Measurements from ENCODE around the gene ITGB1BP1.
"Not testable (repeated sequence)": the region's sequence is repeated elsewhere in the genome, so short reads cannot be mapped to it uniquely, and the experiment has no call there.

ITGB1BP1 gene

GRCh38 chr2:9398881-9399780 is 24.2 kb downstream of the ITGB1BP1 start:
- no peak overlapping the region for H3K27ac Mint-ChIP-seq
- H3K4me1 Mint-ChIP-seq (ENCODE audit: low read depth), result peaks cover 1% of the 10 kb centered on the region
- no peak for DNase-seq
- peaks cover 3% of the 10 kb centered on the region for H3K36me3 Mint-ChIP-seq (ENCODE audit: low read depth)
- H3K4me3 Mint-ChIP-seq, result no peak overlapping the region
- H3K9me3 Mint-ChIP-seq, result no peaks in the 10 kb centered on the region
- H3K27me3 Mint-ChIP-seq, result peaks cover 3% of the 10 kb centered on the region

- not testable (repeated sequence) for H3K9me3 Mint-ChIP-seq; H3K4me3 Mint-ChIP-seq; H3K27ac Mint-ChIP-seq; DNase-seq; H3K4me1 Mint-ChIP-seq (ENCODE audit: low read depth); H3K27me3 Mint-ChIP-seq; H3K36me3 Mint-ChIP-seq (ENCODE audit: low read depth)
These were observed 25.1 kb downstream of the ITGB1BP1 start for GRCh38 chr2:9398251-9398650.

GRCh38 chr2:9397201-9397600 is 26.1 kb downstream of the ITGB1BP1 start:
- Mint-ChIP-seq H3K36me3 (ENCODE audit: low read depth) (no peaks in the 10 kb centered on the region), H3K27me3 (peaks cover 3% of the 10 kb centered on the region), H3K4me3 (no peak overlapping the region), H3K9me3 (no peaks in the 10 kb centered on the region), H3K27ac (no peak overlapping the region), H3K4me1 (ENCODE audit: low read depth) (peaks cover 1% of the 10 kb centered on the region)
- no peak for DNase-seq

GRCh38 chr2:9394816-9395215 is 28.5 kb downstream of the ITGB1BP1 start:
- Mint-ChIP-seq H3K36me3 (ENCODE audit: low read depth) (no peaks in the 10 kb centered on the region), H3K4me3 (no peak overlapping the region), H3K4me1 (ENCODE audit: low read depth) (no peaks in the 10 kb centered on the region), H3K27me3 (no peaks in the 10 kb centered on the region), H3K27ac (no peak overlapping the region), H3K9me3 (no peaks in the 10 kb centered on the region)
- no peak for DNase-seq

- no peaks in the 10 kb centered on the region for H3K27me3 Mint-ChIP-seq
- no peak overlapping the region for H3K4me3 Mint-ChIP-seq
- no peaks in the 10 kb centered on the region for H3K4me1 Mint-ChIP-seq (ENCODE audit: low read depth)
- H3K27ac Mint-ChIP-seq, result no peak overlapping the region
- H3K9me3 Mint-ChIP-seq, result no peaks in the 10 kb centered on the region
- DNase-seq, result no peak
- no peaks in the 10 kb centered on the region for H3K36me3 Mint-ChIP-seq (ENCODE audit: low read depth)
These were observed 30.2 kb downstream of the ITGB1BP1 start for GRCh38 chr2:9392898-9393765.

GRCh38 chr2:9391961-9392720 is 31.2 kb downstream of the ITGB1BP1 start:
- Mint-ChIP-seq H3K4me1 (ENCODE audit: low read depth) (peaks cover 1% of the 10 kb centered on the region), H3K9me3 (no peaks in the 10 kb centered on the region), H3K4me3 (no peak overlapping the region), H3K36me3 (ENCODE audit: low read depth) (no peaks in the 10 kb centered on the region), H3K27me3 (no peaks in the 10 kb centered on the region), H3K27ac (no peak overlapping the region)
- DNase-seq, result no peak

- Mint-ChIP-seq H3K4me3 (no peak overlapping the region), H3K9me3 (no peaks in the 10 kb centered on the region), H3K36me3 (ENCODE audit: low read depth) (no peaks in the 10 kb centered on the region), H3K4me1 (ENCODE audit: low read depth) (peaks cover 6% of the 10 kb centered on the region), H3K27me3 (no peaks in the 10 kb centered on the region), H3K27ac (no peak overlapping the region)
- DNase-seq, result no peak
These were observed 32.3 kb downstream of the ITGB1BP1 start for GRCh38 chr2:9390991-9391390.

- Mint-ChIP-seq H3K4me1 (ENCODE audit: low read depth) (peaks cover 6% of the 10 kb centered on the region), H3K36me3 (ENCODE audit: low read depth) (no peaks in the 10 kb centered on the region), H3K9me3 (no peaks in the 10 kb centered on the region), H3K27ac (no peak overlapping the region), H3K27me3 (no peaks in the 10 kb centered on the region), H3K4me3 (no peak overlapping the region)
- DNase-seq, result no peak
These were observed 33.0 kb downstream of the ITGB1BP1 start for GRCh38 chr2:9390151-9390850.

- H3K4me3 Mint-ChIP-seq, result no peak overlapping the region
- no peak overlapping the region for H3K27ac Mint-ChIP-seq
- no peaks in the 10 kb centered on the region for H3K36me3 Mint-ChIP-seq (ENCODE audit: low read depth)
- no peaks in the 10 kb centered on the region for H3K9me3 Mint-ChIP-seq
- no peak for DNase-seq
- H3K27me3 Mint-ChIP-seq, result no peaks in the 10 kb centered on the region
- peaks cover 6% of the 10 kb centered on the region for H3K4me1 Mint-ChIP-seq (ENCODE audit: low read depth)
These were observed 34.1 kb downstream of the ITGB1BP1 start for GRCh38 chr2:9388950-9389911.

- Mint-ChIP-seq H3K4me3 (no peak overlapping the region), H3K27me3 (no peaks in the 10 kb centered on the region), H3K36me3 (ENCODE audit: low read depth) (no peaks in the 10 kb centered on the region)
These were observed 35.1 kb downstream of the ITGB1BP1 start for GRCh38 chr2:9388199-9388681.

GRCh38 chr2:9385841-9386240 is 37.5 kb downstream of the ITGB1BP1 start:
- H3K27me3 Mint-ChIP-seq, result no peaks in the 10 kb centered on the region
- no peaks in the 10 kb centered on the region for H3K36me3 Mint-ChIP-seq (ENCODE audit: low read depth)
- DNase-seq, result no peak
- peaks cover 6% of the 10 kb centered on the region for H3K4me1 Mint-ChIP-seq (ENCODE audit: low read depth)
- H3K9me3 Mint-ChIP-seq, result no peaks in the 10 kb centered on the region
- no peak overlapping the region for H3K4me3 Mint-ChIP-seq
- no peak overlapping the region for H3K27ac Mint-ChIP-seq

More at GRCh38 chr2:9388199-9388681, 35.1 kb downstream of the ITGB1BP1 start:
- no peak overlapping the region for H3K27ac Mint-ChIP-seq
- no peak for DNase-seq
- H3K4me1 Mint-ChIP-seq (ENCODE audit: low read depth), result peaks cover 6% of the 10 kb centered on the region
- H3K9me3 Mint-ChIP-seq, result no peaks in the 10 kb centered on the region

- Mint-ChIP-seq H3K9me3 (no peaks in the 10 kb centered on the region), H3K36me3 (ENCODE audit: low read depth) (no peaks in the 10 kb centered on the region), H3K4me3 (no peak overlapping the region), H3K4me1 (ENCODE audit: low read depth) (peaks cover 6% of the 10 kb centered on the region), H3K27ac (no peak overlapping the region), H3K27me3 (no peaks in the 10 kb centered on the region)
- no peak for DNase-seq
These were observed 38.8 kb downstream of the ITGB1BP1 start for GRCh38 chr2:9384521-9384920.

Data from activated T-cell treated with anti-CD3 and anti-CD28 coated beads, Interleukin-2, amount 50 U/mL, for 24 hours (primary cell).